Measurements from ENCODE around the gene PRCP. TPM values are rescaled to one million over a fixed set of nuclear protein-coding genes. Genes with fewer than 3 reads are reported as not detected.

Gene PRCP
- total RNA-seq, 3 donors from 2014 or later, result 29.6 to 35.6 (median 30.8) TPM

GRCh38 chr11:82775736-82776346 lies 124.4 kb downstream of the PRCP start:
- Histone ChIP-seq H3K4me3 (no peak overlapping the region), H3K36me3 (ENCODE audit: low read depth) (no peaks in the 10 kb centered on the region), H3K4me1 (ENCODE audit: low read depth) (no peaks in the 10 kb centered on the region), H3K9me3 (peaks cover 2% of the 10 kb centered on the region)
- intact Hi-C loops (cut with DNase I, micrococcal nuclease), result no loop called here
- ATAC-seq (peak; percentile 73), DNase-seq (peak in 2 of 3 donors; percentile 32 to 50)
- TF ChIP-seq CTCF (IDR thresholded peaks at IDR 0.05), result peak; percentile 53

GRCh38 chr11:82775218-82775617 lies 125.0 kb downstream of the PRCP start:
- Histone ChIP-seq H3K4me1 (ENCODE audit: low read depth) (no peaks in the 10 kb centered on the region), H3K36me3 (ENCODE audit: low read depth) (no peaks in the 10 kb centered on the region), H3K4me3 (no peak overlapping the region), H3K9me3 (peaks cover 2% of the 10 kb centered on the region)
- intact Hi-C loops (cut with DNase I, micrococcal nuclease), result no loop called here
- ATAC-seq, result no peak
- no peak for TF ChIP-seq CTCF (IDR thresholded peaks at IDR 0.05)
- no peak for DNase-seq

Other genes with a start within 250 kb of the PRCP start
- 1 to 10 TPM in 1 of 3 donors, under 1 TPM in 1, not detected in 1; 0.19 to 1.3 TPM for gene FAM181B, start 166.6 kb downstream of the PRCP start, total RNA-seq
- 1 to 10 TPM in 2 of 3 donors, under 1 TPM in 1; 0.87 to 4.4 (median 1.2) TPM for gene DDIAS, start 1.3 kb upstream of the PRCP start, total RNA-seq
- gene RAB30, start 171.5 kb upstream of the PRCP start, total RNA-seq, result 10 to 100 TPM; 16.2 to 30.7 (median 19.1) TPM